Aorta (tissue), 5 donors: ENCODE measurements around the gene RIOK1. TPM values are rescaled to one million over a fixed set of nuclear protein-coding genes. Genes with fewer than 3 reads are reported as not detected.
A peak's percentile ranks its signal among the peaks of the same experiment; 100 is the strongest.

Experiments
- ATAC-seq: fragments of 200-7000 bp; cut with Tn5 transposase; one replicate; pipeline ENCODE4 v1.9.1; 2022; ENCODE audit warnings: moderate library complexity; ENCODE audit not compliant: low FRiP score
- DNase-seq, 2 donors: peaks; one replicate each; pipeline ENCODE4 v3.0.0-alpha.2; 2020
- H3K27ac ChIP-seq, 2 donors: one replicate each; pipeline ENCODE4 v1.5.1; 2013; ENCODE audit warnings: low read length in 2 of 2, mild to moderate bottlenecking in 2 of 2, moderate library complexity in 2 of 2, control low read depth in 1 of 2, inconsistent platforms in 1 of 2, low read depth in 1 of 2
- H3K27me3 ChIP-seq, 2 donors: one replicate each; pipeline ENCODE4 v1.6.1; 2013; ENCODE audit warnings: control low read depth in 1 of 2, low read length in 1 of 2, mild to moderate bottlenecking in 1 of 2, moderate library complexity in 1 of 2; ENCODE audit not compliant: insufficient read depth in 2 of 2, control insufficient read depth in 1 of 2
- H3K36me3 ChIP-seq, 2 donors: one replicate each; pipeline ENCODE4 v1.6.1; 2013; ENCODE audit warnings: control low read depth in 1 of 2, low read length in 1 of 2, mild to moderate bottlenecking in 1 of 2; ENCODE audit not compliant: insufficient read depth in 2 of 2, control insufficient read depth in 1 of 2
- H3K4me1 ChIP-seq, 2 donors: one replicate each; pipeline ENCODE4 v1.6.1; 2013; ENCODE audit warnings: low read length in 2 of 2, control low read depth in 1 of 2, mild to moderate bottlenecking in 1 of 2, moderate library complexity in 1 of 2; ENCODE audit not compliant: insufficient read depth in 2 of 2, control insufficient read depth in 1 of 2
- H3K4me3 ChIP-seq, 2 donors: one replicate each; pipeline ENCODE4 v1.5.1; 2013; ENCODE audit warnings: low read length in 2 of 2, control low read depth in 1 of 2, mild to moderate bottlenecking in 1 of 2
- H3K9me3 ChIP-seq: one replicate; pipeline ENCODE4 v1.6.1; 2013; ENCODE audit warnings: mild to moderate bottlenecking, low read length; ENCODE audit not compliant: control insufficient read depth
- whole genome bisulfite sequencing, 2 donors: extraction: QIAGEN DNeasy Blood & Tissue Kit; methylation state at CpG; one replicate each; pipeline ENCODE4 v1.1.7; 2013; 5-methylcytosine and 5-hydroxymethylcytosine counted together
- intact Hi-C, 2 donors: fragments of 100-400 bp; cut with DNase I; formaldehyde crosslinking; loops; one replicate each; pipeline versions ENCODE4 v1.14.2 to v1.15.0; 2022
- polyA plus RNA-seq, 2 donors: library from polyadenylated mRNA; stranded (reverse); fragments of 200-250 nt; gene quantifications; one replicate each; pipeline ENCODE4 v1.2.3, GENCODE V29; 2013
- total RNA-seq, 2 donors: library from RNA; stranded (reverse); fragmentation: NEBNext Ultra II Directional; extraction: Animal tissue kit (Norgen Biotek cat#: 25700); gene quantifications; one replicate each; pipeline ENCODE4 v1.2.1, GENCODE V29; 2021
- donor health status: healthy with polysubstance abuse.
- donor health status: Bipolar disorder and iron deficiency.
- donor health status: DM: no; HTN: no; CAD: no.
- donor health status: DM: no; HTN: no; CAD: no.
- donor health status: DM: yes; HTN: yes; CAD: no.

Gene RIOK1
- total and polyA plus RNA-seq, 4 donors, result 12.0 to 20.9 (median 16.6) TPM

- H3K9me3 ChIP-seq, result no peaks in the 10 kb centered on the region
Observed at GRCh38 chr6:7426447-7427169, 37.0 kb downstream of the RIOK1 start.

DNA sequence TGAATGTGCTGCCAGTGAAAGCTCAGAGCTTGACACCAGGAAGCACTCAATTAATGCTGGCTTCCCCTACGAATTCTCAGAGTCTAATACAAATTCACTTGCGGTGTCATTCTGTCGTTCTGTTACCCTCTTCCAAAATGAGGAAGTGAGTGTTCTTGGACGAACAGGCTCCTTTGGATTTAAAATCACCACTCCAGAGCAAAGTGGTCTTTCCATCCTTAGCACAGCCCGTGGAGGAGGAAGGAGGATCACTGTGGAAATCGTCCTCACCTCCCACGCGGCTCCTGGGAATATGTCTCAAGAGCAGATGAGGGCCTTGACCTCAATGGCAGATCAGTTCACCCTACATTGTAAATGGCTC, 41.7 kb downstream of the RIOK1 start:
- Histone ChIP-seq H3K36me3 (no peaks in the 10 kb centered on the region), H3K4me1 (no peaks in the 10 kb centered on the region), H3K27ac (no peak overlapping the region), H3K9me3 (peaks cover 2% of the 10 kb centered on the region), H3K27me3 (no peaks in the 10 kb centered on the region), H3K4me3 (no peak overlapping the region)
- ATAC-seq, result no peak
- 79 to 81% methylated on average over 8 of the region's 8 CpGs for WGBS, 2 donors
- intact Hi-C loops, result no loop called here
- DNase-seq, result no peak

More at GRCh38 chr6:7426447-7427169, 37.0 kb downstream of the RIOK1 start:
- WGBS, 2 donors, result 68 to 71% methylated on average over 16 of the region's 16 CpGs
- DNase-seq (no peak), ATAC-seq (no peak)
- Histone ChIP-seq H3K27me3 (no peaks in the 10 kb centered on the region), H3K27ac (no peak overlapping the region), H3K36me3 (no peaks in the 10 kb centered on the region), H3K4me3 (no peak overlapping the region), H3K4me1 (no peaks in the 10 kb centered on the region)
- intact Hi-C loops, result no loop called here

GRCh38 chr6:7431674-7432390, 42.2 kb downstream of the RIOK1 start:
- ATAC-seq (peak; percentile 51), DNase-seq (no peak)
- H3K27ac ChIP-seq, result no peak overlapping the region
- H3K9me3 ChIP-seq, result peaks cover 2% of the 10 kb centered on the region
- no peak overlapping the region for H3K4me3 ChIP-seq
- intact Hi-C loops, result no loop called here
- no peaks in the 10 kb centered on the region for H3K4me1 ChIP-seq
- 40 to 49% methylated on average over 24 of the region's 24 CpGs for WGBS, 2 donors
- H3K36me3 ChIP-seq, result no peaks in the 10 kb centered on the region
- H3K27me3 ChIP-seq, result no peaks in the 10 kb centered on the region

DNA sequence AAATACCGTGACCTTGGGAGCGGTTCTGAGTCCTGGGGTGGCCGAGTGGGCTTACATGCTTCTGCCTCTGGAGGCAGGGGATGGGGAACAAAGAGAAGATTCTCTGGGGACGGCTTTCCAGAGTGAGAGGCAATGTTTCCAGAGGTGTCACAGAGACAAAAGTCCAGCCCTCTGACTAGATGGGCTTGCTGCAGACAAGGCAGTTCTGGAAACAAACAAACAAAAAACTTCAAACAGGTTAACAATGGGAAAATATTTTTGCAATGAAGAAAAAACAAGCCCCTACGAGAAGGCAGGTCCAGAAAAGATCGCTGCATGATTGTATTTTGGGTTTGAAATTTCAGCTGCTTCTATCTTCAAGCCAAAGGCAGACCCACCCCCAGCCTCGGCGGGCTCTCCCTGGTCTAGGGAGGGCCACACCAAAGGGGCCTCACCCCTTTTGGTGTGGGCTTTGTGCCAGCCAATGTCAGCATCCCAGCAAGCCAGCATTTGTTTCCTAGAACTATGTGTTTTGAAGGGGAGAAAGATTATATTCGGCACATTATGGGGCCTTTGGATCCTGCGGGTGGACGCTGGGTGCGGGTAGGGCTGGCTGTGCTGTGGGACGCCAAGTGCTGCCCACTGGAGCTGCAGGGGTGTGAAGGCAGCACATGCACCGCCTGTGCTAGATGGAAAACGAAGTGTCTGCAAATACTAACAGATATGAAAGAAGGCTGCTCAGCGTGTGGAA, 42.9 kb downstream of the RIOK1 start:
- no peaks in the 10 kb centered on the region for H3K36me3 ChIP-seq
- no peak overlapping the region for H3K4me3 ChIP-seq
- WGBS, 2 donors, result 45 to 50% methylated on average over 16 of the region's 16 CpGs
- H3K9me3 ChIP-seq, result peaks cover 2% of the 10 kb centered on the region
- no peak for DNase-seq
- intact Hi-C loops, result no loop called here
- H3K27me3 ChIP-seq, result no peaks in the 10 kb centered on the region
- ATAC-seq, result no peak
- no peak overlapping the region for H3K27ac ChIP-seq
- H3K4me1 ChIP-seq, result no peaks in the 10 kb centered on the region

- H3K27ac ChIP-seq, result no peak overlapping the region
- 75% methylated on average over 5 of the region's 5 CpGs for WGBS, 2 donors
- no peak for DNase-seq
- no peaks in the 10 kb centered on the region for H3K27me3 ChIP-seq
- no peak overlapping the region for H3K4me3 ChIP-seq
- H3K4me1 ChIP-seq, result no peaks in the 10 kb centered on the region
- no peak for ATAC-seq
- no peaks in the 10 kb centered on the region for H3K36me3 ChIP-seq
- H3K9me3 ChIP-seq, result peaks cover 2% of the 10 kb centered on the region
- intact Hi-C loops, result no loop called here
Observed at GRCh38 chr6:7433121-7433617, 43.6 kb downstream of the RIOK1 start.

DNA sequence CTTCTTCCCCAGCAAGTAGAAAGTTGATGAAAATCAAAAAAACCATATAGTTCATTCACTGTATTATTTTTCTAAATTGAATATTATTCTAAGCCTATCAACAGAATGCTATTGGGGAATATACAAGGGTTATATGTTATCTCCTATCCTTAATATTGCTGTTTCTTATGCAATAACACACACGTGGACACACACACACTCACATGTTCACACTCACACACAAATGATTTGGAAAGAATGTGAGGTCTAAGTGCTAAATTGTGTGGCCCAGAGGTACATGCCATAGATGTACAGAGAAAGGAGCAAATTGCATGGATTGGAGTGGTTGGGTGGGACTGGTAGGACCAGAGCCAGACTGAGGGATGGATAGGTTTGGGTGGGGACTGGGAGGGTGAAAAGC, 45.1 kb downstream of the RIOK1 start:
- ATAC-seq, result no peak
- intact Hi-C loops, result no loop called here
- 53 to 62% methylated on average over 1 of the region's 1 CpG for WGBS, 2 donors

DNA sequence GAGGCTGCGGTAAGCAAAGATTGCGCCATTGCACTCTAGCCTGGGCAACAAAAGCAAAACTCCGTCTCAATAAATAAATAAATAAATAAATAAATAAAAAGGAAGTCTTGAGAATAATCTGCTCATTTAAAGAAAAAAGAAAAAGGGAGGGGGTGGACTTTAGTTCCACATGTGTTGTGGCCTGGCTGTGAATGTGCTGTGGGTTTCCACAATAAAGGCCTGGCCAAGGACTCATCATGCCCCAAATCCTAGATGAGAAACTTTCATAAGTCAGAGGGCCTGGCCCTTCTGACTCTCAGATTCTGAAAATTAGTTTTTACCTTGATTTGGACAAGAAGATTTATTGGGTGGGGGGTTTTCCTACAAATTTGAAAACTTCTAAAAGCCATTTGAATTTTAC, 48.4 kb downstream of the RIOK1 start:
- Histone ChIP-seq H3K27ac (no peak overlapping the region), H3K4me3 (no peak overlapping the region), H3K36me3 (no peaks in the 10 kb centered on the region), H3K27me3 (no peaks in the 10 kb centered on the region), H3K9me3 (peaks cover 2% of the 10 kb centered on the region), H3K4me1 (no peaks in the 10 kb centered on the region)
- no peak for ATAC-seq
- DNase-seq, result no peak
- WGBS, 2 donors, result 96 to 100% methylated on average over 3 of the region's 3 CpGs
- intact Hi-C loops, result no loop called here

More for the DNA sequence above, 45.1 kb downstream of the RIOK1 start:
- no peaks in the 10 kb centered on the region for H3K27me3 ChIP-seq
- H3K4me1 ChIP-seq, result no peaks in the 10 kb centered on the region
- no peak overlapping the region for H3K4me3 ChIP-seq
- no peak for DNase-seq
- peaks cover 2% of the 10 kb centered on the region for H3K9me3 ChIP-seq
- no peak overlapping the region for H3K27ac ChIP-seq
- H3K36me3 ChIP-seq, result no peaks in the 10 kb centered on the region

DNA sequence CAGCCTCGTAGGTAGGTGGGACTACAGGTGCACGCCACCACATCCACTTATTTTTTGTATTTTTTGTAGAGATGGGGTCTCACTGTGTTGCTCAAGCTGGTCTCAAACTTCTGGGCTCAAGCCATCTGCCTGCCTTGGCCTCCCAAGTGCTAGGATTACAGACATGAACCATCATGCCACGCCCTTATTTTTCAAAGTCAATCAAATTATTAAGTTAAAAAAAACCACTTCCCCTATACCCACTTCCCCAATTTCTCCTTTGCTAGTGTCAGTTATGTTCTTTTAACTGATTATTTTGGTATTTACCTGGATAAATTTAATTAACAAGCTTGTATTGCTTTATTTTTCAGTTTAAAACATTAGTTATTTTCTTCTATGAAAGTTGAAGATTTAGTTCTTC, 49.6 kb downstream of the RIOK1 start:
- intact Hi-C loops, result no loop called here
- no peaks in the 10 kb centered on the region for H3K4me1 ChIP-seq
- H3K27me3 ChIP-seq, result no peaks in the 10 kb centered on the region
- no peak overlapping the region for H3K27ac ChIP-seq
- H3K4me3 ChIP-seq, result no peak overlapping the region
- ATAC-seq (no peak), DNase-seq (no peak)
- no peaks in the 10 kb centered on the region for H3K36me3 ChIP-seq
- peaks cover 2% of the 10 kb centered on the region for H3K9me3 ChIP-seq
- 82 to 90% methylated on average over 3 of the region's 3 CpGs for WGBS, 2 donors
